OCI-LY1 (cell line): ENCODE measurements around the gene CLDN25.

Experiments
- CTCF ChIP-seq: fragments of 200-600 bp; sonication (generic), shearing (Covaris generic); IDR thresholded peaks from 2 replicates; pipeline ENCODE4 v1.5.1; 2017; ENCODE audit warnings: mild to moderate bottlenecking, antibody characterized with exemption, low read length, moderate library complexity, mixed read lengths
- EZH2 ChIP-seq: fragments of 200-600 bp; sonication (generic), shearing (Covaris generic); IDR thresholded peaks from 2 replicates; pipeline ENCODE4 v1.8.0; 2017; ENCODE audit warnings: borderline replicate concordance, mixed run types, mild to moderate bottlenecking, antibody characterized with exemption, low read length, moderate library complexity, mixed read lengths

GRCh38 chr11:113764527-113765219, 14.9 kb upstream of the CLDN25 start:
- TF ChIP-seq EZH2 (no peak), CTCF (no peak)
